HG03039 (cell line): ENCODE results near the gene VGLL4.
"Not testable (repeated sequence)": the region's sequence is repeated elsewhere in the genome, so short reads cannot be mapped to it uniquely, and the experiment has no call there.

Source experiments
- ATAC-seq: cut with Tn5 transposase; IDR thresholded peaks from one replicate; pipeline ENCODE4 v1.9.1; 2021; ENCODE audit warnings: mild to moderate bottlenecking, moderate library complexity; ENCODE audit not compliant: unreplicated experiment

The VGLL4 gene

DNA sequence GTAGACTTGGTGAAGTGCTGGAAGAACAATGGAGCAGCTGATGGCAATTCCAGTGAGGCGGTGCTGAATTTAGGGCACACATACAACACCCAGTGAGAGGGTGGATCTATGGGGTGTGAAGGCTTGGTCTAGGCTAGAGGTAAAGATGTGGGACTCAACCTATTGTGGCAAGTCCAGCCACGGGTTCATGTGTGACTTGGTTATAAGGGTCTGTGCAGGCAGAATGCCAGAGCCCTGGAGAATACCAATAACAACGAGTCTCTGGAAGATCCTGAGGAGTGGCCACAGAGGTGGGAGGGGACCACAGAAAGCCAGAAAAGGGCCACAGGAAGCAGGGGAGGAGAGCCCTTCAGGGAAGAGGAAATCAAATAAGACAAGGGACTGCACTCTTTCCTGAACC is 55.0 kb downstream of the VGLL4 start:
- no peak for ATAC-seq

DNA sequence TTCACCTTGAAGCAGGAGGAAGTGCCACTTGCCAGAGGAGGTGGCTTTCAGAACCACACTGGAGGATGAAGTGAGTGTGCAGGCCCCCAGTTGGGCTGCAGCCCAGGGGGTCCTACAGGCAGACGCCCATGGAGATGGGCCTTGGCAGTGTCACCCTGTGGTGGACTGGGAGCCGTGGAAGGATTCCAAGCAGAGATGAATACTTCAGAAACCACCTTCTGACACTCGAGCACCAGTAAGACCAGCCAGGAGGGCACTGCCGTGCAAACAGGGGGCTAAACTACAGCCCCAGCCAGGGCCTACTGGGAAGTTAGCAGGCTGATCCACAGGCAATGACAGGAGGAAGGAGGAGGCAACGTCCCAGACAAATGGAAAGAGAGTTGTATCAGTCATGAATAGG is 55.4 kb downstream of the VGLL4 start:
- ATAC-seq: no peak

DNA sequence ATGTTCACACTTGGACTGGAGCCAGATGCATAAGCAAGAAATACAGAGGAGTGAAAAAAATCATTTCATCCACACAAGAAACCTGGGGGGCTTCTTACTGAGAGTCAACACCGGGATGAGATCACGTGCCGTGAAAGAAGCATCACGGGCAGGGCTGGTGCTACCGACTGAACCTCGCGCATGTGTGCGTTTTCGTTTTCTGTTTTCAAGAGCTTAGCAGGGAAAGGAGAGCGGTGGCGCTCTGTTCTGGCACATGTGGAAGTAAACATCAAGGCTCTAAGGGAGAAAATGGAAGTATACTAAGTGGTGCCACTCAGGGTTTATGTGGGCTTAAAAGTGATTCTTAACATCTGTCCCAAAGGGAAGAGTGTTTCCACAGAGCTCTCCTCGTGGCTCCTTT is 55.9 kb downstream of the VGLL4 start:
- ATAC-seq: no peak

DNA sequence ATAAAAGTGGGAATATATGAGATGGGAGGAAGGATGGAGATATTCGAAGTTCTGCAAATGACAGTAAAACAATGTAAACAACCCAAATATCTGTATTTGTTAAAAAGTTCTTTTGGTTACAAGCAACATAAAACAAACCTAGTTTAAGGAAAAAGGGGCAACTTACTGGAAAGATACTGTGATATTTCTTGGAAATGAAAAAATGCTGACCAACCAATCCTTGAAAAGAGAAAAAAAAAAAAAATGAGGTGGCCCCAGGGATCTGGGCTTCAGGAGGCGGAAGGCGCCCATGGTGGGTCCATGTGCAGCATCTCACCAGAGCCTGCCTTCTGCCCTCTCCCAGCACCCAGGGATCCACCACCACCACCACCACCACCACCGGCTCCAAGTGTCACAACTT is 59.1 kb downstream of the VGLL4 start:
- no peak for ATAC-seq

DNA sequence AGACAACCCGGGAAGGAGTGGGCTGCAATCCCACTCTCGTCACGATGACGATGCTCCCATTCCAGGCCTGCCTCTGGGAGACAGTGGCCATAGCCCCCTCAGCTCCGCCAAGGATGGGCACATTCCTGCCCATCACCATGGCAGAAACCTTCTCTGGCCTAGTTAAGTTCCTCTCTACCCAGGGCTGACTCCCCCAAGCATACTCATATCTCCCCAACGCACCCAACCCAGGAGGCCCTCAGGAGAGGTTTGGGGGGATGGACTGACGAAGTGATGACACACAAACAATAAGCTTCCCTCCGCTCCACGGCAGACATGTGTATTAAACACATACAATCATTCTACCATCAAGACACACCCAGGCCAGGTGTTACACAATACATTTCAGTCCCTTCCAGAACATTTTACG is 60.1 kb downstream of the VGLL4 start:
- no peak for ATAC-seq

DNA sequence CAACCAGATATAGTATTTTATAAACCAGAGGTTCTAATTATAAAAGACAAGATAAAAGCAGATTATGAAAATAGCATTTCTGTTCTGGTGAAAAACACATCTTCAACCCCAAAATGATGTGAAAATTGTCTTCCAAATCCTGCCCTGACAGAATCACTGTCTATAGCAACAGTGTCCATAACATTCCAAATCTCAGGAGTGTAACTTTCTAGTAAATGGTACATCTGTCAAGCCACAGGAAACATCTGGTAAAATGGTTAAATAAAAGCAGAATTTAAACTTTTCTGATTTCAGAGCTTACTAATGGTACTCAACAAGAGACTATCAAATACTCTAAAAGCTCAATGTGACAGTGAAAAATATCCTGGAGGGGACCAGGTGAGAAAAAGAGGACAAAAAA is 60.5 kb downstream of the VGLL4 start:
- no peak for ATAC-seq

DNA sequence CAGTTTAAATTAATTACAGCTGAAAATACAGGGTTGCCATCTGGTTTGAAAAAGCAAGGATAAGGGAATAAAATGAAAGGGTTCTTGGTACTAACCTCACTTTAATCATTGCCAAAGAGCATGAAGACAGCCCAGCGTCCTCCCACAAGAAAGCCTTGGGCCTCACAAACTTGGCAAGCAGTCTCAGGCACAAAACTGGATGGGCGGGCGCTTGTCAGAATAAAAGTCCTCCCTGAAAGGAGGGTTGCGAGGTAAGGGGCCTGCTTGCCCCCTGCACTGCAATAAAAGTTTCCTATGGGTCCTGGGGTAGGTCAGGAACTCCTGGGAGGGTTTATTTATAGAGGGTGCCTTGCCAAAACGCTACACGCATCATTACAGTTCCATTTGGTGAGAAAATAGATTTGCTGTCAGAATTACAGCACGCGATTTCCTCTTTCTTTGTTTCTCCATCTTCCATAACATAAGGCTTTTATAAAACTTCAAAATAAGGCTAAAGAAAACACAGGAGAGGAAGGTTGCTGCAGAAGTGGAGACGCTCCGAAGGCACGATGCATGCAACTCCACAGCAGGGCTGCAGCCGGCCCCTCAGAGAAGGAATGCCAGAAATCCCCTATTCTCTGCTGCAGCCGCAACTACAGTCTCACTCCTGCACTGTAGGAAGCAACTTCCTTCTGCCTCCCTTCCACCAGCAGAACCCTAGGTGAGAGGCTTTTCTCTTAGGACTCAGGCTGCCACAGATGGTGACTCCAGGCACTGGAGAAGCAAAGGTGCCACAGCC is 61.3 kb downstream of the VGLL4 start:
- peak; percentile 47 for ATAC-seq

DNA sequence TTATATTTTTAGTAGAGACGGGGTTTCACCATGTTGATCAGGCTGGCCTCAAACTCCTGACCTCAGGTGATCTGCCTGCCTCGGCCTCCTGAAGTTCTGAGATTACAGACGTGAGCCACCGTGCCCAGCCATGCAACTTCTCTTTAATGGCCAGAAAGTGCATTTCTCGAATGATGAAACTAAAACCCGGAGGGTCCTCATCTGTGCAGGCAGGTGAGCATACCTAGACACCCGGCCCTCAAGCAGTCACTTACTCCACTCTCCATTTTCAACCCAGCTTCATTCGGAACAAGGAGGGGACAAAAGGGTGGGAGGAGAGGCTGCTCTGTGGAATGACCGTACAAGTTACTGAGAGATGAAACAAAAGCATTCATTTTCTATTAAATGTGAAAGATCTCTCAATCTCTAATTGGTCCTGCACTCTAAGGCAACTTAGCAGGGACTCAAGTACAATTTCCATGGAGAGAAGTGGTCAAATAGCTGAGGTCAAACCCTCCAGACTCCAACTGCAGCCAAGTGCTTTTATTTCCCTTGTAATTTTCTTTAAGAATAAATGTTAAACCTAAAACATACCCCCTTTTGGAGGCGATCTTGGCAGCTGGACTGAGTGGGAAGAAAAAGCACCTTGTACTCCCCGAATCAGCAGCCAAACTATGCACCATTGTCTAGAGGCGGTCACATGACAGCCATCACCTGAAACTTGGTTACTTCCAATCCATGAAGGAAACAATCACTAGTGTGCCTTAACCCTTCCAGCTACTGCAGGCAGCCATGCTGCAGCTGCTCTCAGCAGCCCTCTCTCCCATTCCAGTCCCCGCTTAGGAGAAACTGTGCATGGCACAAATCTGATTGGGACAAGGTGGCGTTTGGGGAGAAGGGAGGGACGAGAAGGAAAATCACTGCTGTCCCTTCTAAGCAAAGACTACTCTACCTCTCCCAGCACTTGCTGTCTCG is 62.2 kb downstream of the VGLL4 start:
- ATAC-seq: no peak

DNA sequence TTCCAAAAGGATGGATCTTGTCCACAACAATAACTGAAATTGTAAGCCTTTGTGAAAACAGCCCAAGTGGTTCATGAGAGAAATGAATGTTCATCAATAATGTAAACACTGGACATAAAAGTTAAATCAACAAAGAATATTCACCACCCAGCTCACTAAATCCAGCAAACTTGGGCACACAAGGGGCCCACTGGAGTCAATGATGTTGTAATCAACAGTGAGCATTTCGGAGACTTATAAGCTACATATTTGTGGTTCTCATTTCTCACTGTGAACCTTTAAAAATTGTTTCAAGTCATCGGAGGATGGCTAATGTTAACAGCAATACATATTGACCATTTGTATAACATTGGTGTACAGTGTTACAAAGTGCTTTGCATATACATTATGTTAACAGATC is 63.1 kb downstream of the VGLL4 start:
- no peak for ATAC-seq

DNA sequence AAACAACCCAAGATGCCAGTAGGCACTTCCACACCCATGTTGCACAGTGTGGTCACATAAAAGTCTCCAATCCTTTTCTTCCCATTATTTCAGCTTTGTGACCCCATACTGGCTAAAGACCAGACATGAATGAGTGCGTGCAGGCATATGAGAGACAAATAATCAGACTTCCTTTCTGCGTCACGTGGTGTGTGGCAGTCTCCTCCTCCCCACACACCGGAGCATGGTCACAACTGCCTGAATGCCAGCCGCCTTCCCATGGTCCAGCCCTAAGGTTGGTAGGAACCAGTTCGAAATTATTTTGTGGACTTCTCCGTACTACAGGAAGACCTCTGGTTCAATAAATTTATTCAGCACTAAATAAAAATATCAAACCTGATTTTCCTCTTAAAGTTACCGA is 65.5 kb downstream of the VGLL4 start:
- ATAC-seq: no peak

DNA sequence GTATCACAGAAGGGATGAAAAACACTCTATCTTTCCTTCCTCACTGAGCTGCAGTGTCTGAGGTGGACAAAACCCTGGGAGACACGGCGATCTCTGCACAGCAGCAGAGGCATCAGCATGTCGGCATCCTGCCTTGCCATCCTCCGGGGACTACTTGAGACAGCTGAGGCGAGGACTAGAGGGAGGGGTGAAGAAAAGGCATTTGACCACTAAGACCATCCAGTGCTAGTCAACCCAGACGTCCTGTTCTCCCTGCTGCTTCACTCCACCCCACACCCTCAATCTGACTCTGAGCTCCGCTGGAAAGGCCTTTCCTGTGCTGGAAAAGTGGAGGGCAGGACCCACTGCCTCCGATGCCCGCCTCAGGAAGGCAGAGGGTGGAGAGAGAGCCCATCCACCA is 67.3 kb downstream of the VGLL4 start:
- no peak for ATAC-seq

DNA sequence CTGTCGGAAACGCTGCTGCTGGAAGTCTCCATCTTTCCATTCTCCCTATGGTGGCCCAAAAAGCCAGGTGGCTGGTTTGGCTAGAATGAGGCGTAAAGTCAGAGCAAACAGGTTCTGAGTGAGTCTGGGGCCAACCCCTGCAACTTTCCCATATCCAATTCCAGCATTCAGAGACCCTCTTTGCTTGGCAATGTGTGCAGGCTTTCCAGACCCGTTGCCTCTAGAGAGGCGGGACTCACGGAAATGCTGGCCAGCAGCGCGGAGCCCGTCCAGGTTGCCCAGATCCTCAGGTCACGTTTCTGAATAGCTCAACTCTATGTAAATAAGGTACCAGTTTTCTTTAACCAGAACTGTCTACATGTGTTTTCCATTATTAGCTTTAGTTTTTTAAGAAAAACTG is 68.0 kb downstream of the VGLL4 start:
- ATAC-seq: no peak

DNA sequence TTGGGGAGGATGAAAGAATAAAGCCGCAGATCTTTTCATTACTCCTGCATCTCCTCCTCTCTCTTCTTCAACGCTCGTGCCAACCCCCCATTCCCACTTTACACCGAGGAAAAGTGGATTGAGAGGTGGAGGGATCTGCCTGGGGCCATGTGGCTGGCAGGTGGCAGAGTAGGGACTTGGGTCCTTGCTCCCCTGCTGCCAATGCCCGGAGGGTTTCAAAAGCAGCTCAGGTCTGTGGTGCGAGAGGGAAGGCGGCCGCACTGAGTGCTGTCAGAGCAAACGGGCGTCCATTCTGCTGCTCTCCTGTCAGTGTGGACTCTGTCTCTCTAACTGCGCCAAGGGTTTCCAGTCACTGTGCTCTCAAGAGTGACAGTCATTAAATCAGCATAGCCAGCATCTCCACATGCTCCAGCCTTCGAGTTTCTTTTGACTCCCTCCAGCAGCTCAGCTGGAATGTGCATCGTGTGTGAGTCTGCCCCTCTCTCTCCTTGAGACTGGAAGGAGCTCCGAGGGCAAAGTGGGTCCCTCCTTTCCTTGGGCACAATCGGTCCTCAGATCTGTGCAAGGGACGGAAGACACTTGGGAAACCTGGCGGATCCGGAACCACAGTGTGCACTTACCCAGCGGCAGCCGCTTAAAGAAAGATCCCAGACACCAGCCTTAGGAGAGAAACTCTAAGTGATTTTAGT is 68.6 kb downstream of the VGLL4 start:
- ATAC-seq: no peak

DNA sequence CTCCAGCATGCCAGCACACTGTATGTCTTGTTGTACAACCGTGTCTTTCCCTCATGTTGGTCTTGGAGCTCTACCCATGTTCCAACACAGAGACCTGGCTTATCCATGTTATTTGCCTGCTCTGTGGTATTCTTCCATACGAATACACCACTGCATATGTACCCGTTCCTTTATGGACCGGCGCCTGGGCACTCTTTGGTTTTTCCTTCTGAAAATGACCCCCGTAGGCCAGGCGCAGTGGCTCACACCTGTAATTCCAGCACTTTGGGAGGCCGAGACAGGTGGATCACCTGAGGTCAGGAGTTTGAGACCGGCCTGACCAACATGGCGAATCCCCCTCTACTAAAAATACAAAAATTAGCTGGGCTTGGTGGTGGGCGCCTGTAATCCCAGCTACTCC is 71.1 kb downstream of the VGLL4 start:
- not testable (repeated sequence) for ATAC-seq

DNA sequence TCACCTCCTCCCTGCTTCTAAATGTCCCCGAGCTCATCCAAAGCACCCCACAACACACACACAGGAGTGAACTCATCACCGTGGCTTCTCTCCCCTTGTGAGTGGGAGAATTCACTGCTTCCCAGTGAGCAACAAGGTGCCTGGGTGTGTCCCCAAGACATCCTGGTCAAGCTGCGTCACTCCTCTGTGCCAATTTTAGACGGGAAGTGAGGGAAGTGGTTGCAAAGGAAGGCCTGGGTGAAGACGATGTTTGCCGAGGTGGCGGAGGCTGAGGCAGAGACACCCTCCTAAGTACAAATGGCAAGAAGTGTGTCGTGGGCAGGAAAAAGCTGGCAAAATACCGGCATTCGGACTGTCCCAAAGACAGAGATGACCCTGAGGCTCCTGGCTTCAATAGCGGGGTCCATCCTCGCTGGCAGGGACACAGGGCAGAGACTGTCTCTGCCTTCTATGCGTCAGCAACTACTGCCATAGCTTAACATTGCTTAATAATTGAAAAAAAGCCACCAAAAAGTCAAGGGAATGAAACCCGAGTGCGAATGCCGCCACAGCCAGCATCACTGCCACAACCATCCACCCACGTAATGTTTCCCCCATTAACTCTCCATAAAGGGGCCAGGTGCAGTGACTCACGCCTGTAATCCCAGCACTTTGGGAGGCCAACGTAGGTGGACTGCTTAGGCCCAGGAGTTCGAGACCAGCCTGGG is 72.8 kb downstream of the VGLL4 start:
- no peak for ATAC-seq

DNA sequence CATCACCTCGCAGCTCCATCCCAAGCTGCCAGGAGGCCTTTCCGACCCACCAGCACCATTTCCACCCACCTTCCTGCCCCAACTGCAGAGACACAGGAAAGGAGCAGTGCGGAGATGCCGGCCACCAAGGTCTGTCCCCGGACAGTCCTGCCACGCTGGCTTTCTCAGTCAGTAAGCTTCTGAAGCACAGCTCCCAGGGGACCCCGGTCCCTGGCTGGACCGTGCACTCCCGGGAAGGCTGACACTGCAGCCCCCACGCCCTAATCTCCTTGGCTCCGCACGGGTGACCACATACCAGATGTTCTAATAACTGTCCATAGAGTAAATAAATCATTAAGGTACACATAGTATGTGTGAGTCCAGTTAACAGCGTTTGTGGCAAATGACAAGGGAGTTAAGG is 73.5 kb downstream of the VGLL4 start:
- no peak for ATAC-seq

DNA sequence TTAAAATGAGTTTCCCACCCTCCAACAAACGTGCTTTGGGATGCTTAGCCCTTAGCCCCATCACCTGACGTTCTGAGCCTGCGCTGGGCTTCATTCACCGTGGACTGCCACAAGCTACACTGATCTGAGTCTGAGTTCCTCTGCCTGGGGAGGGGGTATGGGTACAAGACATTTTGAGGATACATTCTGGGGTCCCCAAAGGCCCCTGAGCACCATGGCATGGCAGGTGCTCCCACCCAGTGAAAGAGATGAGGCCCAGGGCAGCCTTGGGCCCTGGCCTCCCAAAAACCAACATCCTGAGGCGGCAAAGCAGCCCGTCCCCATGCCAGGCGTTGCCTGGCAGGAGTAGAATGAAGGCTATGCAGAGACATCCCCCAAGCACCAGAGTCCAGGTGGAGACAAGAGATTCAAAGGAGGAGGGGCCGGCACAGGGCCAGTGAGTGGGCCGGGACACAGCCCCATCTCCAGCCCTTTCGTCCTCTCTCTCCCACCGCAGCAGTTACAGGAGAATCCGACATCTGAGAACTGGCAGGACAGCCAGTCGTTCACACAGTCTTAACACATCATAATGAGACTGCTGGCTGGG is 74.5 kb downstream of the VGLL4 start:
- ATAC-seq: no peak

DNA sequence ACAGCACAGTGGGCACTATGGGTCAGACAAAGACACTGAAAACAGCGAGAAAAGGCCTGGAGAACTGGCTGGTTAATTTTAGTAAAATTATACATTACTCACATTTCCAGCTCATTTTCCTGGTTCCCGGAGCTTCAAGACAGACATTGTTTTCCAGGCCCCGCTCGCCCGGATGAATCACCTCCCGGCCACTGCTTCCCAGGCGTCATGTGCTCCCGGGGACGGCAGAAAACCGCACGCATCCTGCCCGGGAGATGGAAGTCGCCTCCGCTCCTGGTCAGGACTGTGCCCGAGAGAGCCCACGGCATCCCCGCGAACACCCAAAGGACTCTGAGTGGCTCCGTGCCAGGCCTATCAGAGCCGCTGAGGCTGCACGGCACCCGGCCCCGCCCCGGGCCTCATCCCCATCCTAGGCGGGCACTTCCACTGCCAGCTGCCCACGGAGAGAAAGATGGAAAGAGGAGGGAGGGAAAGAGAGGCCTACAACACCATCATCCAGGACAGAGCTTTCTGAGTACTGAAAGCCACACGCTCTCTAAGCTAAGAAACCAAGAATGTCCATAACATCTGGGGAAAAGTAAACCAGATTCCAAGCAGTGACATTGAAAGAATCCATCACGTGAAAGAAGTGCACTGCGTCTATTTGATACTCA is 75.1 kb downstream of the VGLL4 start:
- no peak for ATAC-seq

DNA sequence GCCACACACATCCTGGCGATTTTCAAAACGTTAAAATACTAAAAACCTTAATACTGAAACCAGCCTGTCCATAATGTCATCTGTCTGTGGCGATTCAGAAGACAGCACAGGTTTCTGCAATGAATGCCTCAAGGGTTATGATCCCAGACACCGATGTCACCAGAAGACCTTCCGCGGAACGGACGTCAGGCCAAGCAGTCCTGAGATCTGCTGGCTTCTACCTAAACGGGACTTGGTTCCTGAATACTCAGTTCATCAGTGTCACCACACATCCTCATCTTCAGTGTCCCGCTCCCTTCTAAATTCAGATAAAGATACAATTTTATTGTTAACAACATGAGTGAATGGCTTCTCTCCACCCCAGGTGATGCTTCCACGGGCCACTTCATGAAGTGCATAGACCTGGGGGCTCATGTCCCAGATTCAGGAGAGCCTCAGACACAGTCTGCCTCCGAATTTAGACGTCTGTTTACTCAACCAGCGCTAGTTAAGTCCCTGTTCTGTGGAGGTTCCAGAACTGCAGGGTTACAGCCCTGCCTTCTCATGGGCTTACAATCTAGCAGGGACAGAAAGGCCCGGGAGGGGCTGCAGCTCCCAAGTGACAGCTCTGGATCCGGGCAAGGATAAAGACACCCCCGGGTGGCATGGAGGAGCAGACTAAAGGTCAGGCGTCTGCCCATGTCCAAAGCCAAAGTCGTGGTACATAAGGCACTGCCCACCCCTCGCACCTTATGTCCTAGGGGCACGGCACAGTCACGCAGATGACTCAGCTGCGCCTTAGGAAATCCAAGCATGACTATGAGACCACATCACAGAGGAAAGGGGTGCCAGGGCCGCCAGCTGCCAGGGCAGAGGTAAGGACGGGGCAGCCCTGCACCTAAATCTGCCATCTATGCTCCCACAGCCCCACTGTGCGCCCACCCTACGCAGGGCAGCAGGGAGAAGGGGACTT is 75.9 kb downstream of the VGLL4 start:
- no peak for ATAC-seq
